Suprapubic skin (tissue), 3 donors: Measurements from ENCODE around the gene UGT2A1.

Source experiments
- POLR2A ChIP-seq, 2 donors: fragments of 450-650 bp; IDR thresholded peaks; one replicate each; pipeline ENCODE4 v1.6.1; 2017; ENCODE audit warnings: antibody characterized with exemption in 2 of 2, mild to moderate bottlenecking in 2 of 2, moderate library complexity in 2 of 2
- TF ChIP-seq, protein P1 (sequence below), 2 donors: fragments of 200-600 bp in 1 of 2; fragments of 450-650 bp in 1 of 2; sonication (generic) in 1 of 2; IDR thresholded peaks; one replicate each; pipeline ENCODE4 v1.5.1; 2016 to 2019; ENCODE audit warnings: antibody characterized with exemption in 2 of 2, mild to moderate bottlenecking in 1 of 2, moderate library complexity in 1 of 2

DNA sequence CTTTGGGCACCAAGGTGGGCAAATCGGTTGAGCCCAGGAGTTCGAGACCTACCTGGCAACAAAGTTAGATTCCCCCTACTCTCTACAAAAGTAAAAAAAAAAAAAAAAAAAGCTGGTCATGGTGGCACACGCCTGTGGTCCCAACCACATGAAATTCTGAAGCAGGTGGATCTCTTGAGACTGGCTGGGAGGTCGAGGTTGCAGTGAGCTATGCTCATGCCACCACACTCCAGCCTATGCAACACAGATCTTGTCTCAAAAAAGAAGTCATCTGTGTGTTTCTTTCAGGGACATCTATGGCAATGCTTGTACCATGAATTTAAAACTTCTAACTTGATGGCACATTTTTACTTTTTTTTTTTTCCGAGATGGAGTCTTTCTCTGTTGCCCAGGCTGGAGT, 68.9 kb downstream of the UGT2A1 start:
- TF ChIP-seq, protein P1, sequence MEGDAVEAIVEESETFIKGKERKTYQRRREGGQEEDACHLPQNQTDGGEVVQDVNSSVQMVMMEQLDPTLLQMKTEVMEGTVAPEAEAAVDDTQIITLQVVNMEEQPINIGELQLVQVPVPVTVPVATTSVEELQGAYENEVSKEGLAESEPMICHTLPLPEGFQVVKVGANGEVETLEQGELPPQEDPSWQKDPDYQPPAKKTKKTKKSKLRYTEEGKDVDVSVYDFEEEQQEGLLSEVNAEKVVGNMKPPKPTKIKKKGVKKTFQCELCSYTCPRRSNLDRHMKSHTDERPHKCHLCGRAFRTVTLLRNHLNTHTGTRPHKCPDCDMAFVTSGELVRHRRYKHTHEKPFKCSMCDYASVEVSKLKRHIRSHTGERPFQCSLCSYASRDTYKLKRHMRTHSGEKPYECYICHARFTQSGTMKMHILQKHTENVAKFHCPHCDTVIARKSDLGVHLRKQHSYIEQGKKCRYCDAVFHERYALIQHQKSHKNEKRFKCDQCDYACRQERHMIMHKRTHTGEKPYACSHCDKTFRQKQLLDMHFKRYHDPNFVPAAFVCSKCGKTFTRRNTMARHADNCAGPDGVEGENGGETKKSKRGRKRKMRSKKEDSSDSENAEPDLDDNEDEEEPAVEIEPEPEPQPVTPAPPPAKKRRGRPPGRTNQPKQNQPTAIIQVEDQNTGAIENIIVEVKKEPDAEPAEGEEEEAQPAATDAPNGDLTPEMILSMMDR (IDR thresholded peaks at IDR 0.05): no peak
- no peak for TF ChIP-seq POLR2A (IDR thresholded peaks at IDR 0.05)
